ENCODE data around the gene TTN.

GRCh38 chr2:178523596-178524134 lies 283.6 kb downstream of the TTN start:
- no peak for TF ChIP-seq CTCF (IDR thresholded peaks at IDR 0.05)
- no peak for TF ChIP-seq EZH2 (IDR thresholded peaks at IDR 0.05; ENCODE audit: borderline replicate concordance, insufficient read depth, low read depth, low read length, poor library complexity, severe bottlenecking)

All from B cell (primary cell).